Stomach (tissue), 9 donors: Measurements from ENCODE around the gene SLC15A2. TPM values are rescaled to one million over a fixed set of nuclear protein-coding genes. Genes with fewer than 3 reads are reported as not detected.
A peak's percentile ranks its signal among the peaks of the same experiment; 100 is the strongest.
"Not testable (repeated sequence)": the region's sequence is repeated elsewhere in the genome, so short reads cannot be mapped to it uniquely, and the experiment has no call there.

Experiments used
- DNase-seq, 2 donors: peaks; one replicate each; pipeline versions ENCODE4 v3.0.0 to v3.0.0-alpha.2; 2013 to 2019
- H3K27ac ChIP-seq, 5 donors: fragments of 200-600 bp in 4 of 5; sonication (generic) in 4 of 5; one replicate each; pipeline ENCODE4 v1.5.1; 2013 to 2019; ENCODE audit warnings: mild to moderate bottlenecking in 1 of 5, moderate library complexity in 1 of 5
- H3K27me3 ChIP-seq, 3 donors: fragments of 200-600 bp; sonication (generic); one replicate each; pipeline ENCODE4 v1.5.1; 2017 to 2019; ENCODE audit warnings: mixed run types in 1 of 3
- H3K36me3 ChIP-seq, 4 donors: fragments of 200-600 bp; sonication (generic); 1 replicate in 3 of 4; 2 replicates in 1 of 4; pipeline ENCODE4 v1.5.1; 2016 to 2019
- H3K4me1 ChIP-seq, 4 donors: fragments of 200-600 bp; sonication (generic); one replicate each; pipeline ENCODE4 v1.5.1; 2016 to 2019
- H3K4me3 ChIP-seq, 4 donors: fragments of 200-600 bp; sonication (generic) in 3 of 4; one replicate each; pipeline ENCODE4 v1.5.1; 2016 to 2019; ENCODE audit warnings: mild to moderate bottlenecking in 1 of 4
- H3K9me3 ChIP-seq, 4 donors: fragments of 200-600 bp; sonication (generic); one replicate each; pipeline ENCODE4 v1.5.1; 2016 to 2019
- CTCF ChIP-seq, 7 experiments: fragments of 450-650 bp in 4 of 7; fragments of 200-600 bp in 3 of 7; sonication (generic) in 3 of 7; IDR thresholded peaks; one replicate each; pipeline ENCODE4 v1.5.1; 2016 to 2019; ENCODE audit warnings: antibody characterized with exemption in 7 of 7, control low read depth in 2 of 7, mild to moderate bottlenecking in 1 of 7
- EP300 ChIP-seq: sonication (generic); formaldehyde crosslinking; IDR thresholded peaks from one replicate; pipeline ENCODE4 v1.6.1; 2017; ENCODE audit warnings: antibody characterized with exemption
- POLR2A ChIP-seq, 4 donors: fragments of 450-650 bp; IDR thresholded peaks; one replicate each; pipeline ENCODE4 v1.6.1; 2016; ENCODE audit warnings: antibody characterized with exemption in 4 of 4, control low read depth in 2 of 4, mild to moderate bottlenecking in 1 of 4, moderate library complexity in 1 of 4
- POLR2AphosphoS5 ChIP-seq, 3 donors: sonication (generic); formaldehyde crosslinking; IDR thresholded peaks; one replicate each; pipeline ENCODE4 v1.6.1; 2016; ENCODE audit warnings: antibody characterized with exemption in 3 of 3
- WGBS, 5 donors: extraction: QIAGEN DNeasy Blood & Tissue Kit in 3 of 5; methylation state at CpG; one replicate each; pipeline versions ENCODE4 v1.1.5 to v1.1.7; 2013 to 2018; 5-methylcytosine and 5-hydroxymethylcytosine counted together
- intact Hi-C: fragments of 100-400 bp; cut with DNase I; formaldehyde crosslinking; loops from one replicate; pipeline ENCODE4 v1.15.1; 2023; ENCODE audit warnings: low total_unique reads
- polyA plus RNA-seq, 3 donors: library from polyadenylated mRNA; stranded (reverse); fragments of 200-250 nt; gene quantifications; one replicate each; pipeline ENCODE4 v1.2.3, GENCODE V29; 2013
- total RNA-seq, 5 donors: library from RNA; depleted of rRNA; stranded (reverse); fragments of >200 nt; gene quantifications; one replicate each; pipeline versions ENCODE4 v1.1.0 to v1.2.3, GENCODE V29; 2014 to 2016
- donor health status: healthy with polysubstance abuse.
- donor health status: Bipolar disorder and iron deficiency.
- donor health status: healthy.

SLC15A2 gene
- total and polyA plus RNA-seq, 8 donors: 0.44 to 16.5 (median 5.6) TPM; not detected in 2

- no peaks in the 10 kb centered on the region for H3K27me3 ChIP-seq
- TF ChIP-seq EP300: no peak
- no peak for TF ChIP-seq CTCF (IDR thresholded peaks at IDR 0.05)
- TF ChIP-seq POLR2A (IDR thresholded peaks at IDR 0.05): no peak
- TF ChIP-seq POLR2AphosphoS5 (IDR thresholded peaks at IDR 0.05): no peak
- WGBS, 5 donors: 11 to 100% (median 88%) methylated on average over 1 of the region's 1 CpG
These were observed 32.2 kb downstream of the SLC15A2 start for GRCh38 chr3:121926380-121926779.

GRCh38 chr3:121938141-121938855, 44.1 kb downstream of the SLC15A2 start:
- H3K27ac ChIP-seq, H3K9me3 ChIP-seq, intact Hi-C loops, H3K4me3 ChIP-seq, DNase-seq, H3K4me1 ChIP-seq, H3K27me3 ChIP-seq: not testable (repeated sequence)
- peaks cover 0 to 27% (median 19%) of the 10 kb centered on the region in 4 donors for H3K36me3 ChIP-seq
- 87 to 91% (median 88%) methylated on average over 28 to 29 of the region's 29 CpGs for WGBS, 5 donors

More at GRCh38 chr3:121926380-121926779, 32.2 kb downstream of the SLC15A2 start:
- Histone ChIP-seq H3K27ac (no peak overlapping the region), H3K4me3 (no peak overlapping the region), H3K36me3 (peaks cover 0 to 32% (median 21%) of the 10 kb centered on the region in 4 donors), H3K9me3 (no peaks in the 10 kb centered on the region), H3K4me1 (no peaks in the 10 kb centered on the region)
- intact Hi-C loops: no loop called here
- DNase-seq: no peak

- H3K36me3 ChIP-seq: peaks cover 0 to 31% (median 19%) of the 10 kb centered on the region in 4 donors
- no peak for DNase-seq
- H3K4me3 ChIP-seq: no peak overlapping the region
- no peaks in the 10 kb centered on the region for H3K9me3 ChIP-seq
- WGBS, 5 donors: 74 to 86% (median 84%) methylated on average over 1 of the region's 1 CpG
- intact Hi-C loops: no loop called here
- no peaks in the 10 kb centered on the region for H3K4me1 ChIP-seq
- H3K27ac ChIP-seq: no peak overlapping the region
- no peak for TF ChIP-seq POLR2AphosphoS5 (IDR thresholded peaks at IDR 0.05)
- no peak for TF ChIP-seq CTCF (IDR thresholded peaks at IDR 0.05)
- no peak for TF ChIP-seq EP300
- TF ChIP-seq POLR2A (IDR thresholded peaks at IDR 0.05): no peak
- H3K27me3 ChIP-seq: no peaks in the 10 kb centered on the region
These were observed 47.4 kb downstream of the SLC15A2 start for GRCh38 chr3:121941592-121941991.

GRCh38 chr3:121942116-121942786, 48.0 kb downstream of the SLC15A2 start:
- no peak overlapping the region for H3K27ac ChIP-seq

More at GRCh38 chr3:121942116-121942786, 48.0 kb downstream of the SLC15A2 start:
- no peaks in the 10 kb centered on the region for H3K27me3 ChIP-seq
- 38 to 56% (median 40%) methylated on average over 4 of the region's 4 CpGs for WGBS, 5 donors
- peaks cover 0 to 31% (median 19%) of the 10 kb centered on the region in 4 donors for H3K36me3 ChIP-seq
- TF ChIP-seq CTCF (IDR thresholded peaks at IDR 0.05): no peak
- no peak for TF ChIP-seq POLR2A (IDR thresholded peaks at IDR 0.05)
- no peak for TF ChIP-seq EP300
- no peak for TF ChIP-seq POLR2AphosphoS5 (IDR thresholded peaks at IDR 0.05)
- intact Hi-C loops: no loop called here
- no peak overlapping the region for H3K4me3 ChIP-seq
- peak in 1 of 2 donors; percentile 65 for DNase-seq
- H3K4me1 ChIP-seq: no peaks in the 10 kb centered on the region
- no peaks in the 10 kb centered on the region for H3K9me3 ChIP-seq
